Measurements from ENCODE around the gene GNPDA1.
"Not testable (repeated sequence)": the region's sequence is repeated elsewhere in the genome, so short reads cannot be mapped to it uniquely, and the experiment has no call there.

The GNPDA1 gene

GRCh38 chr5:142012792-142013388 is at the start of gene GNPDA1:
GNPDA1 (minus strand) TSS chr5:142013027; CDS start chr5:142012035, 992 bp downstream.
- peak; percentile 68 for DNase-seq

- DNase-seq, result no peak
Measured at GRCh38 chr5:142059304-142059940, 46.6 kb upstream of the GNPDA1 start.

- no peak for DNase-seq
Measured at GRCh38 chr5:142057697-142058056, 44.9 kb upstream of the GNPDA1 start.

GRCh38 chr5:142056816-142057696 is 44.2 kb upstream of the GNPDA1 start:
- no peak for DNase-seq

- DNase-seq, result no peak
Measured at GRCh38 chr5:142055301-142055700, 42.5 kb upstream of the GNPDA1 start.

GRCh38 chr5:142053426-142054151 is 40.8 kb upstream of the GNPDA1 start:
- DNase-seq, result no peak

GRCh38 chr5:142052026-142052425 is 39.2 kb upstream of the GNPDA1 start:
- DNase-seq, result not testable (repeated sequence)

GRCh38 chr5:142048272-142048671 is 35.4 kb upstream of the GNPDA1 start:
- DNase-seq, result no peak

- DNase-seq, result no peak
Measured at GRCh38 chr5:142046191-142046590, 33.4 kb upstream of the GNPDA1 start.

- DNase-seq, result not testable (repeated sequence)
Measured at GRCh38 chr5:142040881-142041280, 28.1 kb upstream of the GNPDA1 start.

- no peak for DNase-seq
Measured at GRCh38 chr5:142040285-142040684, 27.5 kb upstream of the GNPDA1 start.

GRCh38 chr5:142038735-142039134 is 25.9 kb upstream of the GNPDA1 start:
- no peak for DNase-seq

GRCh38 chr5:142037599-142037998 is 24.8 kb upstream of the GNPDA1 start:
- not testable (repeated sequence) for DNase-seq

- DNase-seq, result no peak
Measured at GRCh38 chr5:142036918-142037317, 24.1 kb upstream of the GNPDA1 start.

- DNase-seq, result no peak
Measured at GRCh38 chr5:142034994-142035393, 22.2 kb upstream of the GNPDA1 start.

- not testable (repeated sequence) for DNase-seq
Measured at GRCh38 chr5:142033632-142034567, 21.1 kb upstream of the GNPDA1 start.

GRCh38 chr5:142032747-142033631 is 20.2 kb upstream of the GNPDA1 start:
- no peak for DNase-seq

- DNase-seq, result no peak
Measured at GRCh38 chr5:142032150-142032549, 19.3 kb upstream of the GNPDA1 start.

- DNase-seq, result no peak
Measured at GRCh38 chr5:142025637-142026036, 12.8 kb upstream of the GNPDA1 start.

- peak; percentile 85 for DNase-seq
Measured at GRCh38 chr5:142024771-142025304, 12.0 kb upstream of the GNPDA1 start.

- no peak for DNase-seq
Measured at GRCh38 chr5:142023836-142024235, 11.0 kb upstream of the GNPDA1 start.
